ENCODE data around the gene OR4N2.
"Not testable (repeated sequence)": the region's sequence is repeated elsewhere in the genome, so short reads cannot be mapped to it uniquely, and the experiment has no call there.

The OR4N2 gene

GRCh38 chr14:19799880-19800279 is 3.7 kb upstream of the OR4N2 start:
- DNase-seq (ENCODE audit: extremely low spot score): no peak
- ChIA-PET CTCF (no interaction called here), POLR2A (no interaction called here)
- TF ChIP-seq CTCF (IDR thresholded peaks at IDR 0.05; ENCODE audit: control extremely low read depth, extremely low read depth, low read depth, missing control alignments): no peak

GRCh38 chr14:19800282-19801117 is 3.1 kb upstream of the OR4N2 start:
- TF ChIP-seq CTCF (IDR thresholded peaks at IDR 0.05; ENCODE audit: control extremely low read depth, extremely low read depth, low read depth, missing control alignments): no peak
- POLR2A ChIA-PET: no interaction called here
- CTCF ChIA-PET: no interaction called here
- no peak for DNase-seq (ENCODE audit: extremely low spot score)

- no peak for DNase-seq (ENCODE audit: extremely low spot score)
- ChIA-PET POLR2A (no interaction called here), CTCF (no interaction called here)
- no peak for TF ChIP-seq CTCF (IDR thresholded peaks at IDR 0.05; ENCODE audit: control extremely low read depth, extremely low read depth, low read depth, missing control alignments)
Observed at GRCh38 chr14:19801118-19801464, 2.5 kb upstream of the OR4N2 start.

GRCh38 chr14:19813171-19813920 is 9.8 kb downstream of the OR4N2 start:
- POLR2A ChIA-PET; CTCF ChIA-PET; DNase-seq (ENCODE audit: extremely low spot score): not testable (repeated sequence)

- CTCF ChIA-PET; DNase-seq (ENCODE audit: extremely low spot score); POLR2A ChIA-PET: not testable (repeated sequence)
Observed at GRCh38 chr14:19819879-19820278, 16.3 kb downstream of the OR4N2 start.

- POLR2A ChIA-PET; DNase-seq (ENCODE audit: extremely low spot score); CTCF ChIA-PET: not testable (repeated sequence)
Observed at GRCh38 chr14:19821016-19821415, 17.4 kb downstream of the OR4N2 start.

GRCh38 chr14:19823178-19823577 is 19.6 kb downstream of the OR4N2 start:
- CTCF ChIA-PET: no interaction called here
- POLR2A ChIA-PET: no interaction called here

More at GRCh38 chr14:19823178-19823577, 19.6 kb downstream of the OR4N2 start:
- no peak for TF ChIP-seq CTCF (IDR thresholded peaks at IDR 0.05; ENCODE audit: control extremely low read depth, extremely low read depth, low read depth, missing control alignments)
- DNase-seq (ENCODE audit: extremely low spot score): no peak

Data from GM10248 (cell line).